Measurements from ENCODE around the gene GTPBP4. TPM values are rescaled to one million over a fixed set of nuclear protein-coding genes. Genes with fewer than 3 reads are reported as not detected.
"Not testable (repeated sequence)": the region's sequence is repeated elsewhere in the genome, so short reads cannot be mapped to it uniquely, and the experiment has no call there.

The GTPBP4 gene
- total and polyA plus RNA-seq, 2 donors, result 32.0 to 39.4 TPM

DNA sequence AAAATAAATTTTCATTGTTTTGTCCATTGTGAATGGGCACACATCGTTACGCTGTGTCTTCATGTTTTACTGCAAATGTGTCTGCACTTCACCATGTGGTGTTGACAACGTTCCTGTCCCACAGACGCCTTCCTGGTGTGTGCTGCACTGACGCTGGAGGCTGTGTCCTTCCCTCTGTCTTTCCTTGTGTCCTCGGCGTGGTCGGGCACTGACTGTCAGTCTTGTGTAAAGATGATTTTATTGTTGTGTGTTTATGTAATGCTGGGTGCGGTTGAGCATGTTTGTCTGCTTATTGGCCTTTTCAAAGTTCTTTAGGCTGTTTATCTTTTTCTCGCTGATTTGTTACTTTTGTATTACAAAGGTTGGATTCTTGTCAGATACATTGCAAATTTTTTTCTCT, 19.3 kb downstream of the GTPBP4 start:
- Histone ChIP-seq H3K36me3 (ENCODE audit: control insufficient read depth in 2 of 2, insufficient read depth in 2 of 2, low read length in 1 of 2) (peaks cover 77 to 87% of the 10 kb centered on the region in 2 donors), H3K4me1 (ENCODE audit: control insufficient read depth in 2 of 2, insufficient read depth in 2 of 2, low read length in 2 of 2) (no peaks in the 10 kb centered on the region), H3K27me3 (ENCODE audit: control insufficient read depth in 2 of 2, insufficient read depth in 1 of 2, low read length in 1 of 2) (no peaks in the 10 kb centered on the region), H3K27ac (ENCODE audit: low read depth in 1 of 2, low read length in 1 of 2) (no peak overlapping the region), H3K9me3 (ENCODE audit: control insufficient read depth in 2 of 2, insufficient read depth in 1 of 2, low read length in 1 of 2) (no peaks in the 10 kb centered on the region), H3K4me3 (ENCODE audit: low read length in 2 of 2) (no peak overlapping the region)
- DNase-seq (ENCODE audit: low read depth in 6 of 9, low spot score in 9 of 9), result no peak
- WGBS, result 93% methylated on average over 10 of the region's 10 CpGs

DNA sequence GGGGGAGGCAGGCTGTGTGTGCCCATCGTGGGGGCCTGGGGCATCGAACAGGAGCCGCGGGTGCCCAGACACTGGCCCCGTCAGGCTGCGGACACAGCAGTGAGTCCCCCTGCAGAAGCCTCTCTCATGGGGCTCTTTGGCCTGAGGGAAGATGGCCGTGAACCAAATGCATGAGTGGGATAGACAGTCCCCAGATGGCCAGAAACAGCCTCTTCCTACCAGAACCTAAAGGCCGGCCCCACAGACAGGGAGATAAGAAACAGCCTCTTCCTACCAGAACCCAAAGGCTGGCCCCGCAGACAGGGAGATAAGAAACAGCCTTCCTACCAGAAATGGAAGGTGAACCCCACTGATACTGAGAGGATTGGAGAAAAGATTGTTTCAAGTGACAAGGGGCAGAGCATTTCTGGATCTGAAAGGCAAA, 20.8 kb downstream of the GTPBP4 start:
- H3K9me3 ChIP-seq (ENCODE audit: control insufficient read depth in 2 of 2, insufficient read depth in 1 of 2, low read length in 1 of 2), result no peaks in the 10 kb centered on the region
- no peaks in the 10 kb centered on the region for H3K27me3 ChIP-seq (ENCODE audit: control insufficient read depth in 2 of 2, insufficient read depth in 1 of 2, low read length in 1 of 2)
- no peak overlapping the region for H3K4me3 ChIP-seq (ENCODE audit: low read length in 2 of 2)
- H3K27ac ChIP-seq (ENCODE audit: low read depth in 1 of 2, low read length in 1 of 2), result no peak overlapping the region
- no peaks in the 10 kb centered on the region for H3K4me1 ChIP-seq (ENCODE audit: control insufficient read depth in 2 of 2, insufficient read depth in 2 of 2, low read length in 2 of 2)
- no peak for DNase-seq (ENCODE audit: low read depth in 6 of 9, low spot score in 9 of 9)
- H3K36me3 ChIP-seq (ENCODE audit: control insufficient read depth in 2 of 2, insufficient read depth in 2 of 2, low read length in 1 of 2), result peaks cover 74 to 83% of the 10 kb centered on the region in 2 donors
- WGBS, result 98% methylated on average over 9 of the region's 9 CpGs

DNA sequence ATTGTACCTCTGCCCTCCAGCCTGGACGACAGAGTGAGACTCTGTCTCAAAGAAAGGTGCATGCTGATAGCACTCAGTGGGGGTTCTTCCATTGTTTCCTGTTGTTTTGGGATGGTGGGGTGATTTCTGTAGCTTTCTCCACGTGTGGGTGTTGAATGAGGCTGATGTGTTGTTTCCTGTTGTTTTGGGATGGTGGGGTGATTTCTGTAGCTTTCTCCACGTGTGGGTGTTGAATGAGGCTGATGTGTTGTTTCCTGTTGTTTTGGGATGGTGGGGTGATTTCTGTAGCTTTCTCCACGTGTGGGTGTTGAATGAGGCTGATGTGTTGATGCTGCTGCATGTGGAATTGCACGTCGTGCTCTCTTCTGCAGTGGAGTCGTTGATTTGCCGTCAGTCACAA, 21.7 kb downstream of the GTPBP4 start:
- H3K27me3 ChIP-seq (ENCODE audit: control insufficient read depth in 2 of 2, insufficient read depth in 1 of 2, low read length in 1 of 2); H3K27ac ChIP-seq (ENCODE audit: low read depth in 1 of 2, low read length in 1 of 2); H3K4me1 ChIP-seq (ENCODE audit: control insufficient read depth in 2 of 2, insufficient read depth in 2 of 2, low read length in 2 of 2); H3K9me3 ChIP-seq (ENCODE audit: control insufficient read depth in 2 of 2, insufficient read depth in 1 of 2, low read length in 1 of 2); DNase-seq (ENCODE audit: low read depth in 6 of 9, low spot score in 9 of 9); H3K4me3 ChIP-seq (ENCODE audit: low read length in 2 of 2): not testable (repeated sequence)
- H3K36me3 ChIP-seq (ENCODE audit: control insufficient read depth in 2 of 2, insufficient read depth in 2 of 2, low read length in 1 of 2), result peaks cover 65 to 82% of the 10 kb centered on the region in 2 donors
- 90% methylated on average over 7 of the region's 8 CpGs for WGBS

DNA sequence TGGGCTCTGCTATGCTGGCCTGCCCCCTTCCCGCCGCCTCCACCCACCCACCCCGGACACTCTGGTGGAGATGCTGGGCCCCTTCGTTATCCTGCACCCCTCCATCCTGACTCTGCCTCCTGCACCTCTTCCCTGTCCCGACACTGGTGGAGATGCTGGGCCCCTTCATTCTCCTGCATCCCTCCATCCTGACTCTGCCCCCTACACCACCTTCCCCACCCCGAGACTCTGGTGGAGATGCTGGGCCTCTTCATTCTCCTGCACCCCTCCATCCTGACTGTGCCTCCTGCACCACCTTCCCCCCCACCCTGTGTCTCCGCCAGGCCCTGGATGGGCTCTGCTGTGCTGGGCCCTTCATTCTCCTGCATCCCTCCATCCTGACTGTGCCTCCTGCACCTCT, 22.5 kb downstream of the GTPBP4 start:
- no peak for DNase-seq (ENCODE audit: low read depth in 6 of 9, low spot score in 9 of 9)

DNA sequence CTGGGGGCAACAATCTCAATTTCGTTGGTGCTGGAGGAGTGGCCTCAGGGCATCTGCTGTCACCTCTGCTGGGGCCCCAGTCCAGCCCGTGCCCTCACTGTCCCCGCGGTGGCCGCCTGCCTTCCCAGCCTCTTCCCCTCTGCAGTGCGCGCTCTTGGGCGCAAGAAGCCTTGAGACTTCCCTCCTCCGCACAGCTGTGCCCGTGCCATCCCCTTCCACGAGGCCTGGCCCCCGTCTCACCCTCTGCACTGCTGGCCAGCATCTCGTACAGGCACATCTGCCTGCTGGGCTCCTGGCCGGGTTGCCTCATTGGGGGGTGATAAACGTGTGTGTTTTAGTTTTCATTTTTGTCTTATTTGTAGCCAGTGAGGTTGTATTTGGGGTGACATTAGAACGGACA, 23.5 kb downstream of the GTPBP4 start:
- Histone ChIP-seq H3K4me1 (ENCODE audit: control insufficient read depth in 2 of 2, insufficient read depth in 2 of 2, low read length in 2 of 2) (no peaks in the 10 kb centered on the region), H3K27ac (ENCODE audit: low read depth in 1 of 2, low read length in 1 of 2) (no peak overlapping the region), H3K36me3 (ENCODE audit: control insufficient read depth in 2 of 2, insufficient read depth in 2 of 2, low read length in 1 of 2) (peaks cover 62 to 81% of the 10 kb centered on the region in 2 donors), H3K4me3 (ENCODE audit: low read length in 2 of 2) (no peak overlapping the region), H3K9me3 (ENCODE audit: control insufficient read depth in 2 of 2, insufficient read depth in 1 of 2, low read length in 1 of 2) (no peaks in the 10 kb centered on the region), H3K27me3 (ENCODE audit: control insufficient read depth in 2 of 2, insufficient read depth in 1 of 2, low read length in 1 of 2) (no peaks in the 10 kb centered on the region)
- no peak for DNase-seq (ENCODE audit: low read depth in 6 of 9, low spot score in 9 of 9)
- 99% methylated on average over 16 of the region's 16 CpGs for WGBS

More for the DNA sequence above, 22.5 kb downstream of the GTPBP4 start:
- Histone ChIP-seq H3K9me3 (ENCODE audit: control insufficient read depth in 2 of 2, insufficient read depth in 1 of 2, low read length in 1 of 2) (no peaks in the 10 kb centered on the region), H3K36me3 (ENCODE audit: control insufficient read depth in 2 of 2, insufficient read depth in 2 of 2, low read length in 1 of 2) (peaks cover 63 to 79% of the 10 kb centered on the region in 2 donors), H3K27me3 (ENCODE audit: control insufficient read depth in 2 of 2, insufficient read depth in 1 of 2, low read length in 1 of 2) (no peaks in the 10 kb centered on the region), H3K27ac (ENCODE audit: low read depth in 1 of 2, low read length in 1 of 2) (no peak overlapping the region), H3K4me3 (ENCODE audit: low read length in 2 of 2) (no peak overlapping the region), H3K4me1 (ENCODE audit: control insufficient read depth in 2 of 2, insufficient read depth in 2 of 2, low read length in 2 of 2) (no peaks in the 10 kb centered on the region)
- WGBS, result 94% methylated on average over 7 of the region's 7 CpGs

DNA sequence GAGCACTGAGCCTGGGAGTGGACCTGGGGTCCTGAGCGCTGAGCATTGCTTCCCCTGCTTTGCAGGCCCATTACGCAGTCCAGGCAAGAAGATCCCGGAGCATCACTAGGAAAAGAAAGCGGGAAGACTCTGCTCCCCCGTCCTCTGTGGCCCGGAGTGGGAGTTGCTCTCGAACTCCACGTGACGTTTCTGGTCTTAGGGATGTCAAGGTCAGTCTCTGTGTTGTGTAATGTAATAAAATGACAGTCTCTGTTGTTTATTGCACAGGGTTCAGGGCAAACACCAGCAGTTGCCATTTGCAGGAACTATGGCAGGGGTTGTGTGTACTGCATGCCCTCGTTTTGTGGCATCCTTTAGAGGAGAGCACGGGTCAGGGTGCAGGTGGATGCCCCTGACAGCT, 27.5 kb downstream of the GTPBP4 start:
- Histone ChIP-seq H3K36me3 (ENCODE audit: control insufficient read depth in 2 of 2, insufficient read depth in 2 of 2, low read length in 1 of 2) (peaks cover 47 to 71% of the 10 kb centered on the region in 2 donors), H3K4me1 (ENCODE audit: control insufficient read depth in 2 of 2, insufficient read depth in 2 of 2, low read length in 2 of 2) (no peaks in the 10 kb centered on the region), H3K27me3 (ENCODE audit: control insufficient read depth in 2 of 2, insufficient read depth in 1 of 2, low read length in 1 of 2) (no peaks in the 10 kb centered on the region), H3K9me3 (ENCODE audit: control insufficient read depth in 2 of 2, insufficient read depth in 1 of 2, low read length in 1 of 2) (no peaks in the 10 kb centered on the region), H3K27ac (ENCODE audit: low read depth in 1 of 2, low read length in 1 of 2) (no peak overlapping the region), H3K4me3 (ENCODE audit: low read length in 2 of 2) (no peak overlapping the region)
- 98% methylated on average over 11 of the region's 11 CpGs for WGBS
- no peak for DNase-seq (ENCODE audit: low read depth in 6 of 9, low spot score in 9 of 9)

DNA sequence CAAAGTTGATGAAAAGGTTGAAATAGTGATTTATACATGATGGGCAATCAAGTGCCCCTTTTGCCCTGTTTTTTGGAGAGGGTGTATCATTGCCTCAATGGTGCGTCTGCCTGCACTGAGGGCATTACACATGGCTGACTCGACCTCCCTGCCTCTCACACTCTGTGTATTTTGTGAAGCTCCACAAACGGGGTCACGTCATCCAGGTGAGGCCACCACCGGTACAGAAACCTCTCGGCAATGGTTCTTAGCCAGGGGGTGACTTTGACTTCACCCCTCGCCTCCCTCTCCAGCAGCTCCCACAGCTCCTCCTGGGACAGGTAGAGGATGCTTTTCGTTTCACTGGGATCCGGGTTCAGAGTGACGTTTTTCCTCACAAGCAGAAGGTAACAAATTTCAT, 31.1 kb downstream of the GTPBP4 start:
- 98% methylated on average over 10 of the region's 10 CpGs for WGBS
- H3K36me3 ChIP-seq (ENCODE audit: control insufficient read depth in 2 of 2, insufficient read depth in 2 of 2, low read length in 1 of 2), result peaks cover 28 to 42% of the 10 kb centered on the region in 2 donors
- no peaks in the 10 kb centered on the region for H3K27me3 ChIP-seq (ENCODE audit: control insufficient read depth in 2 of 2, insufficient read depth in 1 of 2, low read length in 1 of 2)
- no peaks in the 10 kb centered on the region for H3K4me1 ChIP-seq (ENCODE audit: control insufficient read depth in 2 of 2, insufficient read depth in 2 of 2, low read length in 2 of 2)
- H3K9me3 ChIP-seq (ENCODE audit: control insufficient read depth in 2 of 2, insufficient read depth in 1 of 2, low read length in 1 of 2), result no peaks in the 10 kb centered on the region
- DNase-seq (ENCODE audit: low read depth in 6 of 9, low spot score in 9 of 9), result no peak
- no peak overlapping the region for H3K27ac ChIP-seq (ENCODE audit: low read depth in 1 of 2, low read length in 1 of 2)
- no peak overlapping the region for H3K4me3 ChIP-seq (ENCODE audit: low read length in 2 of 2)

DNA sequence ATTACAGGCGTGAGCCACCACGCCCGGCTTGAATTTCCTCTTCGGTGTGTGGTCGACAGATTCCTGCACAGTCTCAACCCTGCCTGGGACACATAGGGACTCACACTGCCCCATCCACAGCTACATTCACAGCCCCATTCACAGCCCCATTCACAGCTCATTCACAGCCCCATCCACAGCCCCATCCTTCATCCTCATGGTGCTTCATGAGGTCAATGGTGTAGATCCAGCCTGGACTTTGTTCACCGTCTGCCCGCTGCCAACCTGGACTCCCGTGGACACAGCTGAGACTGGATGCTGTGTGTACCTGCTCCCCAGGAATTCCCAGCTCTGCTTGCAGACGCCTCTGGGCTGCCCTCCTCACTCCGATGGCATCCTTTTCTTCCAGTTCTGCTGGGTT, 32.2 kb downstream of the GTPBP4 start:
- no peaks in the 10 kb centered on the region for H3K27me3 ChIP-seq (ENCODE audit: control insufficient read depth in 2 of 2, insufficient read depth in 1 of 2, low read length in 1 of 2)
- H3K27ac ChIP-seq (ENCODE audit: low read depth in 1 of 2, low read length in 1 of 2), result no peak overlapping the region
- DNase-seq (ENCODE audit: low read depth in 6 of 9, low spot score in 9 of 9), result no peak
- H3K4me3 ChIP-seq (ENCODE audit: low read length in 2 of 2), result no peak overlapping the region
- no peaks in the 10 kb centered on the region for H3K9me3 ChIP-seq (ENCODE audit: control insufficient read depth in 2 of 2, insufficient read depth in 1 of 2, low read length in 1 of 2)
- no peaks in the 10 kb centered on the region for H3K4me1 ChIP-seq (ENCODE audit: control insufficient read depth in 2 of 2, insufficient read depth in 2 of 2, low read length in 2 of 2)
- H3K36me3 ChIP-seq (ENCODE audit: control insufficient read depth in 2 of 2, insufficient read depth in 2 of 2, low read length in 1 of 2), result peaks cover 27 to 36% of the 10 kb centered on the region in 2 donors
- 99% methylated on average over 10 of the region's 10 CpGs for WGBS

DNA sequence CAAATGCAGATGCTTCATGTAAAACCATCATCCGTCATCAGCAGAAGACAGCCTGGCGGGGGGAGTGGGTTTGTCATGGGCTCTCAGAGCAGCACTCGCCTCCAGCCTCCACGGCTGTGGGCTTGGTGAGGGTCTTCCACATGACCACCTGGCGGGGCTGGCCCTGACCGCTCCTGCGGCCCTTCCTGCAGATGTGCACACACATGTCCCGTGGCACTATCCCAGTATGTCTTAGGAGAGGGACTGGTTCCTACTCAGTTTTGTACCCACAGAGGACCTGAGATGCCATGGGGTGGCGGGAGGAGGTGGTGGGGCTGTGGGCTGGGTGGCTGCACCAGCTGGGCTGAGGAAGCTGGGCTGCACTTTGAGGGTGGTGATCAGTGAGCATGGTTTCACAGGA, 32.7 kb downstream of the GTPBP4 start:
- 98% methylated on average over 9 of the region's 9 CpGs for WGBS
- H3K4me3 ChIP-seq (ENCODE audit: low read length in 2 of 2), result no peak overlapping the region
- no peaks in the 10 kb centered on the region for H3K27me3 ChIP-seq (ENCODE audit: control insufficient read depth in 2 of 2, insufficient read depth in 1 of 2, low read length in 1 of 2)
- H3K36me3 ChIP-seq (ENCODE audit: control insufficient read depth in 2 of 2, insufficient read depth in 2 of 2, low read length in 1 of 2), result peaks cover 22 to 32% of the 10 kb centered on the region in 2 donors
- H3K4me1 ChIP-seq (ENCODE audit: control insufficient read depth in 2 of 2, insufficient read depth in 2 of 2, low read length in 2 of 2), result no peaks in the 10 kb centered on the region
- no peak for DNase-seq (ENCODE audit: low read depth in 6 of 9, low spot score in 9 of 9)
- no peaks in the 10 kb centered on the region for H3K9me3 ChIP-seq (ENCODE audit: control insufficient read depth in 2 of 2, insufficient read depth in 1 of 2, low read length in 1 of 2)
- no peak overlapping the region for H3K27ac ChIP-seq (ENCODE audit: low read depth in 1 of 2, low read length in 1 of 2)

DNA sequence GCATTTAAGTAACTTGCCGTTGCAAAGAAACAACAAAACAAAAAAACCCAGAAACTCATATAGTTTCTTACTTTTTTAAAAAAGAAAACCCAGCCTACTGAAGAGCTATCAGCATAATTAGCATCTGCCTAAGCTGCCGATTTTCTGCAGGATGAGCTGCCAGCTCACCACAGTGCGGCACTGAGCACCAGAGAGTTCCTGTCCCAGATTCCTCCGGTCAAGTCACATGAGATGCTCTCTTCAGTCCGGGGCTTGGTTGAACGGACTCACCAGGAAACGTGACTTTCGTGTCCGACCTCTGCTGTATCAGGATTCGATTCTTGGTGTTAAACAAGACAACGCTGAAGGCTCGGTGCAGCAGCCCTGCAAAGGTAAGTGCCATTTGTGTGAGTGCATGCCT, 34.2 kb downstream of the GTPBP4 start:
- H3K27me3 ChIP-seq (ENCODE audit: control insufficient read depth in 2 of 2, insufficient read depth in 1 of 2, low read length in 1 of 2), result no peaks in the 10 kb centered on the region
- H3K36me3 ChIP-seq (ENCODE audit: control insufficient read depth in 2 of 2, insufficient read depth in 2 of 2, low read length in 1 of 2), result peaks cover 11 to 18% of the 10 kb centered on the region in 2 donors
- H3K4me3 ChIP-seq (ENCODE audit: low read length in 2 of 2), result no peak overlapping the region
- no peak for DNase-seq (ENCODE audit: low read depth in 6 of 9, low spot score in 9 of 9)
- no peak overlapping the region for H3K27ac ChIP-seq (ENCODE audit: low read depth in 1 of 2, low read length in 1 of 2)
- WGBS, result 94% methylated on average over 12 of the region's 12 CpGs
- no peaks in the 10 kb centered on the region for H3K9me3 ChIP-seq (ENCODE audit: control insufficient read depth in 2 of 2, insufficient read depth in 1 of 2, low read length in 1 of 2)
- no peaks in the 10 kb centered on the region for H3K4me1 ChIP-seq (ENCODE audit: control insufficient read depth in 2 of 2, insufficient read depth in 2 of 2, low read length in 2 of 2)
